Subcutaneous preadipocyte (primary cell): ENCODE data around the gene CSH2. TPM values are rescaled to one million over a fixed set of nuclear protein-coding genes. Genes with fewer than 3 reads are reported as not detected.

Source experiments
- small RNA-seq: library from RNA; depleted of rRNA; stranded (forward); fragments of <200 nt; gene quantifications from one replicate; pipeline ENCODE3, GENCODE V24; 2012
- total RNA-seq: library from RNA; depleted of rRNA; stranded (reverse); fragments of >200 nt; gene quantifications from 2 replicates; pipeline ENCODE4 v1.2.3, GENCODE V29; 2012

Gene CSH2
- total RNA-seq = not detected in 2 replicates

GRCh38 chr17:63873577-63873976, at the start of gene CSH2:
TSS of gene CSH2 (minus strand) at chr17:63873677. CDS start at chr17:63873614, 63 bp downstream.

GRCh38 chr17:63918789-63919305, 45.4 kb upstream of the CSH2 start, which contains the start of gene GH1:
TSS of gene GH1 (minus strand) at chr17:63918839. CDS start at chr17:63918776, 63 bp downstream.

DNA sequence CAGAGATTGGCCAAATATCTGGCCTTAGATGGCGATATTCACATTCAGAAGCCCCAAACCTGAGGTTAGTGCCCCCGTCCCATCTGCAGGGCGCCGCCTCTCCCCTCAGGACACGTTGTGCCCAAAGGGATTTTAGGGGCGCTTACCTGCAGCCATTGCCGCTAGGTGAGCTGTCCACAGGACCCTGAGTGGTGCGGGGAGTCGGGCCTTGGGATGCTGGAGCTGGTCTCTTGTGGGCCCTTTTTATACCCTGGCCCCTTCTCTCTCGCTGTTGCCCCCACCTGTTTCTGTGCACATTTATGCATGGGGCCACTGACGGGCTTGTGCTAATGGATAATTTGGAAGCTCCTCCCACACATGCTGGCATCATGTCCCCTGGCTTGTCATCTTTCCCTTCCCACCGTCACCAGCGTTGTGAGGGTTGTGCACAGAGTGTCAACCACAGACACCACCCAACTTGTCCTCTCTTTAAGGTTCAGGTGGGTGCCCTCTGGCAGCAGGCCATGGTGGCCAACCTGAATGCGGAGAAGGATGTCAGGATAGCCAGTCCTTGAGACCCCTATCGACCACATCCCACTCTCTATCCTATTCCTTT, 37.7 kb upstream of the CSH2 start, which contains the start of gene CSHL1:
Gene CSHL1, minus strand, starts transcription at position 218 of the 595 bp plus-strand sequence. Its CDS starts 62 bp downstream, at position 156.

DNA sequence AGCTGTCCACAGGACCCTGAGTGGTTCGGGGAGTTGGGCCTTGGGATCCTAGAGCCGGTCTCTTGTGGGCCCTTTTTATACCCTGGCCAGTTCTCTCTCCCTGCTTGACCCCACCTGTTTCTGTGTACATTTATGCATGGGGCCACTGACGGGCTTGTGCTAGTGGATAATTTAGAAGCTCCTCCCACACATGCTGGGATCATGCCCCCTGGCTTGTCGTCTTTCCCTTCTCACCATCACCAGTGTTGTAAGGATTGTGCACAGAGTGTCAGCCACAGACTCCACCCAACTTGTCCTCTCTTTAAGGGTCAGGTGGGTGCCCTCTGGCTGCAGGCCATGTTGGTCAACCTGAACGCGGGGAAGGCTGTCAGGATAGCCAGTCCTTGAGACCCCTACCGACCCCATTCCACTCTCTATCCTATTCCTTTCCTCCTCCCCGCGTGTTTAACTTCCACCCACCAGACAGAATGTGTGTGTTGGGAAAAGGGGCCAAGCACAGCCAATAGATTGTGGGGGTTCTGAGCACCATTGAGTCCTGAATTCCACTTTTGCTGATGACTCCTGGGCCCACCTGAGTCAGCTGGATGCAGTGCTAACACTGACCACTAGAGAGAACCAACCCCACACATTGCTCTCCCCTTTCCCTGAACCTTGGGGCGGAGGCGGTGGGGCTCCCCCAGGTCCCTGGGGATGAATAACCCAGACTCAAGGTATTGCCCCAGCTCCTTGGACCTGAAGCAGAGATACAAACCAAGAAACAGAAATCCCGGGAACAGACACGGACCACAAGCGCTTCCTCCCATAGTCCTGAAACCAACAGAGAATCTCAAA, 23.3 kb upstream of the CSH2 start, which contains the start of gene CSH1:
Gene CSH1, minus strand, starts transcription at position 51 of the 831 bp plus-strand sequence. CDS start 63 bp downstream, outside the sequence.

DNA sequence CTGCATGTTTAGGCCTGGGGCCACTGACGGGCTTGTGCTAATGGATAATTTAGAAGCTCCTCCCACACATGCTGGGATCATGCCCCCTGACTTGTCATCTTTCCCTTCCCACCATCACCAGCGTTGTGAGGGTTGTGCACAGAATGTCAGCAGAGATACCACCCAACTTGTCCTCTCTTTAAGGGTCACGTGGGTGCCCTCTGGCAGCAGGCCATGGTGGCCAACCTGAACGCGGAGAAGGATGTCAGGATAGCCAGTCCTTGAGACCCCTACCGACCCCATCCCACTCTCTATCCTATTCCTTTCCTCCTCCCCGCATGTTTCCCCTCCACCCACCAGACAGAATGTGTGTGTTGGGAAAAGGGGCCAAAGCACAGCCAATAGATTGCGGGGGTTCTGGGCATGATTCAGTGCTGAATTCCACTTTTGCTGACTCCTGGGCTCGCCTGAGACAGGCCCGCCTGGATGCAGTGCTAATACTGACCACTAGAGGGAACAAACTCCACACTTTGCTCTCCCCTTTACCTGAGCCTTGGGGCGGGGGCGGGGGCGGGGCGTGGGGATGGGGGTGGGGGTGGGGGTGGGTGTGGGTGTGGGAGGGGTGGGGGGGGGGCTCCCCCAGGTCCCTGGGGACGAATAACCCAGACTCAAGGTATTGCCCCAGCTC, 8.6 kb upstream of the CSH2 start, which contains the start of gene GH2:
Gene GH2, minus strand, starts transcription at position 10 of the 667 bp plus-strand sequence. CDS start 143 bp downstream, outside the sequence.

DNA sequence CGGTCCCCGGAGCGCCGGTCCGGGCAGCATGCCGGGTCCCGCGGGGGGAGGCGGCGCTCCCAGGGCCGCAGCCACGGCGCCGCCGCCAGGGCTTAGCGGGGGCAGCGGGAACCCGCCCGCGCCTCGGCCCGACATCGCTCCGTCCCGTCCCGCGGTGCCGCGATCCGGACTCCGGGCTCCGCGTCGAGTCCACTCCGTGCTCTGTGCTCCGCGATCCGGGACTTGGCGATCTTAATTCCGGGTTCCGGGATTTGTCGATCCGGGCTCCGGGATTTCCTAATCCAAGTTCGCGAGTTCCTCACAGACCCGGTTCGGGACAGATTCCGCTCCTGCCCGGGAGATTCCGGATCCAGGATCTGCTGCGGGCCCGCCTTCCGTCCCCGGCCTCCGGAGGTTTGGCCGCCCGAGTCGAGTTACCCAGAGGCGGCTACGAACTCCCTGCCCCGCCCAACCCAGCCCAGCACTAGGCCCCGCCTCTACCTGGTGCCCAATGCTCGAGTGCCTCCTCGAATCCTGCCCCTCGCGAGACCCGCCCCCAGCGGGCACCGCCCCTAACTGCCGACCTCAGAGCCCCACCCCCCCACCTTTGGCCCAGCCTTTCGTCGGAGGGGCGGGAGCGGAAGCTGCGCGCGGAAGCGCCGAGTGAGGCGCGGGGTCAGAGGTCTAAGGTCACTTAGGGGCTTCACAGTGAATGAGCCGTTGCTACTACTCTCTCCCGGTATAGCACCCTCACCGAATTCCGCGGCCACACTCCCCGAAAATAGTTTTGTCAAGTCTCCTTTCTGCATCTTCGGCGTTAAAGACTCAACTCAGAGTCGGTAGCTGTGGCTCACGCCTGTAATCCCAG, 30.7 kb downstream of the CSH2 start, which contains the start of gene SMARCD2:
Gene SMARCD2, minus strand, starts transcription at position 146 of the 847 bp plus-strand sequence. Its CDS starts 11 bp downstream, at position 135.

GRCh38 chr17:63827002-63827800, 46.3 kb downstream of the CSH2 start, which contains the start of the genes FTSJ3 and PSMC5:
TSS of gene FTSJ3 (minus strand) at chr17:63827663. CDS start at chr17:63826902, 761 bp downstream.
TSS of gene PSMC5 (plus strand) at chr17:63827431. CDS start at chr17:63827491, 60 bp downstream.

Small RNAs within 50 kb of the gene (small RNA-seq; reads per million reads assigned to genes)
- gene AC040958.1 (not detected), gene AC127029.1 (not detected), gene GH1 (not detected)

Other genes with a start within 250 kb of the CSH2 start
- gene LIMD2, start 173.6 kb downstream of the CSH2 start, total RNA-seq = 1.8 and 4.7 TPM in 2 replicates
- gene STRADA, start 131.9 kb downstream of the CSH2 start, total RNA-seq = 28.3 and 29.1 TPM in 2 replicates
- 62.5 and 66.7 TPM in 2 replicates for gene CCDC47, start 100.1 kb downstream of the CSH2 start, total RNA-seq
- gene DDX42, start 99.5 kb downstream of the CSH2 start, total RNA-seq = 55.9 and 65.3 TPM in 2 replicates
- 48.9 and 56.6 TPM in 2 replicates for gene PSMC5, start 46.2 kb downstream of the CSH2 start, total RNA-seq
- 56.6 and 64.7 TPM in 2 replicates for gene FTSJ3, start 46.0 kb downstream of the CSH2 start, total RNA-seq
- 142 and 174 TPM in 2 replicates for gene SMARCD2, start 31.0 kb downstream of the CSH2 start, total RNA-seq
- gene GH2, start 8.3 kb upstream of the CSH2 start, total RNA-seq = not detected in 2 replicates
- not detected in 2 replicates for gene CSH1, start 22.9 kb upstream of the CSH2 start, total RNA-seq
- gene CSHL1, start 37.6 kb upstream of the CSH2 start, total RNA-seq = not detected in 2 replicates
- gene GH1, start 45.2 kb upstream of the CSH2 start, total RNA-seq = not detected in 2 replicates
- 0.39 TPM in 1 of 2 replicates, not detected in the other for gene CD79B, start 58.7 kb upstream of the CSH2 start, total RNA-seq
- gene SCN4A, start 99.2 kb upstream of the CSH2 start, total RNA-seq = under 0.01 TPM in 1 of 2 replicates, not detected in the other
- 0.73 and 2.0 TPM in 2 replicates for gene PRR29, start 124.7 kb upstream of the CSH2 start, total RNA-seq
- 15.1 and 33.0 TPM in 2 replicates for gene ICAM2, start 147.0 kb upstream of the CSH2 start, total RNA-seq